HEK293 (cell line): ENCODE results near the gene PDGFD.

Source experiments
- KLF16 ChIP-seq: fragments of 450-650 bp; formaldehyde crosslinking; IDR thresholded peaks from 2 replicates; pipeline ENCODE4 v1.5.1; 2017; ENCODE audit warnings: missing biosample characterization, missing genetic modification characterization
- PRDM1 ChIP-seq: fragments of 450-650 bp; formaldehyde crosslinking; IDR thresholded peaks from 2 replicates; pipeline ENCODE4; 2016; ENCODE audit warnings: missing biosample characterization, missing genetic modification characterization
- RBAK ChIP-seq: fragments of 450-650 bp; formaldehyde crosslinking; IDR thresholded peaks from 2 replicates; pipeline ENCODE4 v1.5.1; 2016; ENCODE audit warnings: missing biosample characterization, missing genetic modification characterization
- ZNF423 ChIP-seq: fragments of 450-650 bp; formaldehyde crosslinking; IDR thresholded peaks from 2 replicates; pipeline ENCODE4 v1.5.1; 2016; ENCODE audit warnings: missing biosample characterization, missing genetic modification characterization
- ZNF488 ChIP-seq: fragments of 450-650 bp; formaldehyde crosslinking; IDR thresholded peaks from 2 replicates; pipeline ENCODE4 v1.5.1; 2016; ENCODE audit warnings: missing biosample characterization, missing genetic modification characterization
- ZNF558 ChIP-seq: fragments of 450-650 bp; formaldehyde crosslinking; IDR thresholded peaks from 2 replicates; pipeline ENCODE4 v1.5.1; 2016; ENCODE audit warnings: missing biosample characterization, missing genetic modification characterization
- ZNF639 ChIP-seq: fragments of 450-650 bp; formaldehyde crosslinking; IDR thresholded peaks from 2 replicates; pipeline ENCODE4 v1.5.1; 2016; ENCODE audit warnings: missing biosample characterization, missing genetic modification characterization
- ZNF670 ChIP-seq: fragments of 450-650 bp; formaldehyde crosslinking; IDR thresholded peaks from 2 replicates; pipeline ENCODE4 v1.5.1; 2016; ENCODE audit warnings: missing biosample characterization, missing genetic modification characterization, low read depth
- TF ChIP-seq, protein P1 (sequence below): fragments of 450-650 bp; formaldehyde crosslinking; IDR thresholded peaks from 2 replicates; pipeline ENCODE4 v1.5.1; 2016; ENCODE audit warnings: missing biosample characterization, missing genetic modification characterization
- TF ChIP-seq, protein P2 (sequence below): fragments of 450-650 bp; formaldehyde crosslinking; IDR thresholded peaks from 2 replicates; pipeline ENCODE4 v1.5.1; 2016; ENCODE audit warnings: missing biosample characterization, missing genetic modification characterization, low read depth

GRCh38 chr11:103898065-103898464 is 265.9 kb downstream of the PDGFD start:
- TF ChIP-seq, protein P1, sequence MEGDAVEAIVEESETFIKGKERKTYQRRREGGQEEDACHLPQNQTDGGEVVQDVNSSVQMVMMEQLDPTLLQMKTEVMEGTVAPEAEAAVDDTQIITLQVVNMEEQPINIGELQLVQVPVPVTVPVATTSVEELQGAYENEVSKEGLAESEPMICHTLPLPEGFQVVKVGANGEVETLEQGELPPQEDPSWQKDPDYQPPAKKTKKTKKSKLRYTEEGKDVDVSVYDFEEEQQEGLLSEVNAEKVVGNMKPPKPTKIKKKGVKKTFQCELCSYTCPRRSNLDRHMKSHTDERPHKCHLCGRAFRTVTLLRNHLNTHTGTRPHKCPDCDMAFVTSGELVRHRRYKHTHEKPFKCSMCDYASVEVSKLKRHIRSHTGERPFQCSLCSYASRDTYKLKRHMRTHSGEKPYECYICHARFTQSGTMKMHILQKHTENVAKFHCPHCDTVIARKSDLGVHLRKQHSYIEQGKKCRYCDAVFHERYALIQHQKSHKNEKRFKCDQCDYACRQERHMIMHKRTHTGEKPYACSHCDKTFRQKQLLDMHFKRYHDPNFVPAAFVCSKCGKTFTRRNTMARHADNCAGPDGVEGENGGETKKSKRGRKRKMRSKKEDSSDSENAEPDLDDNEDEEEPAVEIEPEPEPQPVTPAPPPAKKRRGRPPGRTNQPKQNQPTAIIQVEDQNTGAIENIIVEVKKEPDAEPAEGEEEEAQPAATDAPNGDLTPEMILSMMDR (tag by site-specific recombination): no peak
- TF ChIP-seq KLF16 (no peak), ZNF423 (no peak), ZNF488 (no peak), ZNF670 (tag by site-specific recombination) (no peak), RBAK (no peak), ZNF639 (no peak), ZNF558 (tag by site-specific recombination) (no peak), PRDM1 (no peak)
- TF ChIP-seq, protein P2, sequence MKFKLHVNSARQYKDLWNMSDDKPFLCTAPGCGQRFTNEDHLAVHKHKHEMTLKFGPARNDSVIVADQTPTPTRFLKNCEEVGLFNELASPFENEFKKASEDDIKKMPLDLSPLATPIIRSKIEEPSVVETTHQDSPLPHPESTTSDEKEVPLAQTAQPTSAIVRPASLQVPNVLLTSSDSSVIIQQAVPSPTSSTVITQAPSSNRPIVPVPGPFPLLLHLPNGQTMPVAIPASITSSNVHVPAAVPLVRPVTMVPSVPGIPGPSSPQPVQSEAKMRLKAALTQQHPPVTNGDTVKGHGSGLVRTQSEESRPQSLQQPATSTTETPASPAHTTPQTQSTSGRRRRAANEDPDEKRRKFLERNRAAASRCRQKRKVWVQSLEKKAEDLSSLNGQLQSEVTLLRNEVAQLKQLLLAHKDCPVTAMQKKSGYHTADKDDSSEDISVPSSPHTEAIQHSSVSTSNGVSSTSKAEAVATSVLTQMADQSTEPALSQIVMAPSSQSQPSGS (tag by site-specific recombination): no peak
